Fibroblast of lung (primary cell): ENCODE measurements around the gene OR2L13. TPM values are rescaled to one million over a fixed set of nuclear protein-coding genes. Genes with fewer than 3 reads are reported as not detected.

Experiments
- DNase-seq, 2 donors: peaks; one replicate each; pipeline versions ENCODE4 v3.0.0 to v3.0.0-alpha.2; 2010; ENCODE audit warnings: low read depth in 2 of 2
- H2AFZ ChIP-seq: 2 replicates; pipeline ENCODE4 v1.5.1; 2012; ENCODE audit warnings: low read length, control low read depth, inconsistent platforms
- H3K27ac ChIP-seq: 2 replicates; pipeline ENCODE4 v1.5.1; 2011; ENCODE audit warnings: low read length, control low read depth; ENCODE audit not compliant: insufficient read depth
- H3K27me3 ChIP-seq: 2 replicates; pipeline ENCODE4 v1.5.1; 2011; ENCODE audit warnings: mild to moderate bottlenecking, low read length; ENCODE audit not compliant: control insufficient read depth, insufficient read depth
- H3K36me3 ChIP-seq: 2 replicates; pipeline ENCODE4 v1.5.1; 2011; ENCODE audit warnings: low read length; ENCODE audit not compliant: control insufficient read depth, insufficient read depth
- H3K4me1 ChIP-seq: 2 replicates; pipeline ENCODE4 v1.5.1; 2011; ENCODE audit warnings: low read length; ENCODE audit not compliant: control insufficient read depth, insufficient read depth; ENCODE audit errors: extremely low read depth
- H3K4me2 ChIP-seq: 2 replicates; pipeline ENCODE4 v1.5.1; 2011; ENCODE audit warnings: low read length, control low read depth; ENCODE audit not compliant: insufficient read depth; ENCODE audit errors: extremely low read depth
- H3K4me3 ChIP-seq, 4 experiments: fragments of 200-600 bp in 1 of 4; sonication (generic) in 1 of 4; replicated peaks in 1 of 4; 2 replicates each; pipeline ENCODE4 v1.5.1; 2011 to 2016; ENCODE audit warnings: low read length in 4 of 4, low read depth in 3 of 4, mild to moderate bottlenecking in 3 of 4, control low read depth in 2 of 4, inconsistent platforms in 1 of 4, mixed read lengths in 1 of 4; ENCODE audit not compliant: insufficient read depth in 1 of 4; ENCODE audit errors: control extremely low read depth in 1 of 4
- H3K79me2 ChIP-seq: 2 replicates; pipeline ENCODE4 v1.5.1; 2012; ENCODE audit warnings: mild to moderate bottlenecking, low read length, inconsistent platforms; ENCODE audit not compliant: control insufficient read depth, insufficient read depth
- H3K9ac ChIP-seq: 2 replicates; pipeline ENCODE4 v1.5.1; 2011; ENCODE audit warnings: mild to moderate bottlenecking, low read length, control low read depth; ENCODE audit not compliant: insufficient read depth
- H3K9me3 ChIP-seq: 2 replicates; pipeline ENCODE4 v1.5.1; 2012; ENCODE audit warnings: low read depth, low read length; ENCODE audit not compliant: control insufficient read depth, insufficient read depth
- H4K20me1 ChIP-seq: 2 replicates; pipeline ENCODE4 v1.5.1; 2011; ENCODE audit warnings: low read length; ENCODE audit not compliant: control insufficient read depth, insufficient read depth; ENCODE audit errors: extremely low read depth
- EZH2 ChIP-seq: IDR thresholded peaks from 2 replicates; pipeline ENCODE4 v1.5.1; 2012; ENCODE audit warnings: low read length, control low read depth, mild to moderate bottlenecking; ENCODE audit errors: missing control alignments
- polyA plus RNA-seq, 2 donors: library from polyadenylated mRNA; depleted of rRNA in 1 of 2; stranded (reverse) in 1 of 2; unstranded in 1 of 2; fragments of >200 nt; gene quantifications; 2 replicates each; pipeline ENCODE4 v1.2.1, GENCODE V29; 2011 to 2012; ENCODE audit warnings: missing spikeins in 1 of 2
- total RNA-seq: library from RNA; depleted of rRNA; stranded (reverse); fragments of >200 nt; gene quantifications from 2 replicates; pipeline ENCODE4 v1.2.1, GENCODE V29; 2014
- TF ChIP-seq, protein P1 (sequence below), 2 donors: IDR thresholded peaks in 1 of 2; conservative IDR thresholded peaks in 1 of 2; 1 replicate in 1 of 2; 2 replicates in 1 of 2; pipeline ENCODE4 v1.5.1; 2011 to 2012; ENCODE audit warnings: low read length in 2 of 2, control low read depth in 1 of 2, inconsistent platforms in 1 of 2, low read depth in 1 of 2, mild to moderate bottlenecking in 1 of 2

Gene OR2L13
- total and polyA plus RNA-seq, 2 donors (not counting 1 experiment from before 2014, with no cell fraction given): 0.03 TPM; not detected in 1

DNA sequence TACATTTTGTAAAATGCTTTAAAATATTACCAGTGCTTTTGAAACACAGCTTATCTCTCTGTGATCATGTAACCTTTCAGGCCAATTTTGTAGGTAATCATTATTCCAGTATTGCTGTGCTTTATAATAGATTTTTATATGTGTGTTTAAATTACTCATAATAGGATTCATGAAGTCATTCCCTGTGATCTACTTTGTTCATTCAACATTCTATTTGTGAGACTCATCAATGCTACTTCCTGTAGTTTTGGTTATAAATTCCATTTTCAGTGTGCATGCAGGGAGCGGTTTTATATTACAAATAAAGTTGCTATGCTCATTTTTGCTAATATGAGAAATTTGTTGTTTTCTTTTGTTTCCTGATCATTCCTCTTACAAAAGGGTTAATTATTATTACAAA is 45.9 kb downstream of the OR2L13 start:
- Histone ChIP-seq H4K20me1 (no peaks in the 10 kb centered on the region), H3K9me3 (no peaks in the 10 kb centered on the region), H3K27me3 (no peaks in the 10 kb centered on the region), H2AFZ (no peak overlapping the region), H3K4me3 (no peak overlapping the region), H3K4me2 (no peak overlapping the region), H3K4me1 (no peaks in the 10 kb centered on the region), H3K27ac (no peak overlapping the region), H3K79me2 (no peaks in the 10 kb centered on the region), H3K36me3 (no peaks in the 10 kb centered on the region), H3K9ac (no peak overlapping the region)
- TF ChIP-seq, protein P1, sequence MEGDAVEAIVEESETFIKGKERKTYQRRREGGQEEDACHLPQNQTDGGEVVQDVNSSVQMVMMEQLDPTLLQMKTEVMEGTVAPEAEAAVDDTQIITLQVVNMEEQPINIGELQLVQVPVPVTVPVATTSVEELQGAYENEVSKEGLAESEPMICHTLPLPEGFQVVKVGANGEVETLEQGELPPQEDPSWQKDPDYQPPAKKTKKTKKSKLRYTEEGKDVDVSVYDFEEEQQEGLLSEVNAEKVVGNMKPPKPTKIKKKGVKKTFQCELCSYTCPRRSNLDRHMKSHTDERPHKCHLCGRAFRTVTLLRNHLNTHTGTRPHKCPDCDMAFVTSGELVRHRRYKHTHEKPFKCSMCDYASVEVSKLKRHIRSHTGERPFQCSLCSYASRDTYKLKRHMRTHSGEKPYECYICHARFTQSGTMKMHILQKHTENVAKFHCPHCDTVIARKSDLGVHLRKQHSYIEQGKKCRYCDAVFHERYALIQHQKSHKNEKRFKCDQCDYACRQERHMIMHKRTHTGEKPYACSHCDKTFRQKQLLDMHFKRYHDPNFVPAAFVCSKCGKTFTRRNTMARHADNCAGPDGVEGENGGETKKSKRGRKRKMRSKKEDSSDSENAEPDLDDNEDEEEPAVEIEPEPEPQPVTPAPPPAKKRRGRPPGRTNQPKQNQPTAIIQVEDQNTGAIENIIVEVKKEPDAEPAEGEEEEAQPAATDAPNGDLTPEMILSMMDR (conservative IDR thresholded peaks at IDR 0.05 in 1 of 2, IDR thresholded peaks at IDR 0.05 in 1 of 2; ENCODE audit: low read depth in 1 of 2, low read length in 2 of 2): no peak
- DNase-seq: no peak

DNA sequence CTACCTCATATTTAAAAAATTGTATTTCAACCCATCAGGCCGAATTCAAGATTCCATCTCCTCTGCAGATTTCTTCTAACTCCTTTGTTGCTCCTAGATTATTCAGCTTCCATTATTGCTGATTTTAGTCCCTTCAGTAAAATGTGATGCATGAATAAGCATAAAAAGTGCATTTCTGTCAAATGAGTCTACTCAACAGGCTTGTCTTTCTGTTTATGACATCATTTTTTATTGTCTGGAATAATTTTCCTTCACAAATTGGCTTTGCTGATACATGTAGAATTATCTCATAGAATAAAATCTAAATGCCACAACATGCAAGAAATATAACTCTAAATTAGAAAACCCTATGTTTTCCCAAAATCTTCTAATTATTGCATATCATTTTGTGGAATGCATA is 48.3 kb downstream of the OR2L13 start:
- H3K9ac ChIP-seq: no peak overlapping the region
- H2AFZ ChIP-seq: no peak overlapping the region
- no peaks in the 10 kb centered on the region for H3K79me2 ChIP-seq
- H4K20me1 ChIP-seq: no peaks in the 10 kb centered on the region
- TF ChIP-seq, protein P1 (conservative IDR thresholded peaks at IDR 0.05 in 1 of 2, IDR thresholded peaks at IDR 0.05 in 1 of 2; ENCODE audit: low read depth in 1 of 2, low read length in 2 of 2): no peak
- no peaks in the 10 kb centered on the region for H3K27me3 ChIP-seq
- no peaks in the 10 kb centered on the region for H3K4me1 ChIP-seq
- no peak overlapping the region for H3K27ac ChIP-seq
- DNase-seq: no peak
- H3K4me3 ChIP-seq: no peak overlapping the region
- H3K36me3 ChIP-seq: no peaks in the 10 kb centered on the region
- H3K9me3 ChIP-seq: no peaks in the 10 kb centered on the region
- no peak overlapping the region for H3K4me2 ChIP-seq

DNA sequence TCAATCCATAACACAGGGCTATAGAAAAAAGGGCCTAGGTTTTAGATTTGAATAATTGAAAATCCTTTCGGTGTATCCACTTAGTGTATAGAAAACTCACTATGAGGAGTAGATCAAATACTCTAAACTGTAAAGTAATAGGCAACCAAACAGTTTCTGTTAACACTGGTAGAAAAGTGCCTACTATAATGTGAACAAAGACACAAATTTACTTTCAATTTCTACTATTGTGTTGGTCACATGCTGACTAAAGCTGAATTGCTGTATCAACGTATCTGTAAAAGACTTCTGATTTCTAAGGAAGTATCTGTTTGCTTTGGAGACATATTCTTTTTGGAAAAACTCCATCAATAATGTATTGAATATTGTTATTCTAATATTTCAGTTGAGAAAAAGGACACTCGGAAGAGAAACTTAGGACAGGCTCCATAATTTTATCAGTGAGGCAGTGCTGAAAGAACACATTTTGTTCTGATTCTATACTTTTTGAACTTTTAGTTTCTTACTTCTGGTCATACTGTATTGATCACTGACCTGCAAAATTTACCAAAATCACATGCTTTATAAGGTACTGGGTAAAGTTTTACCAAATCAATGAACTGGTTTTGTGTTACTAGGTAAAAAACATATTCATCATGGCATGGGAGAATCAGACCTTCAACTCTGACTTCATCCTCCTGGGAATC is 49.7 kb downstream of the OR2L13 start, which contains the start of gene OR2M5:
Gene OR2M5 (plus strand): TSS at position 636 of the 686 bp plus-strand sequence. CDS start 0 bp downstream, at position 636.
- no peaks in the 10 kb centered on the region for H3K36me3 ChIP-seq
- H3K9me3 ChIP-seq: no peaks in the 10 kb centered on the region
- no peak within 1 kb of the TSS for H3K4me2 ChIP-seq
- H3K4me3 ChIP-seq: no peak within 1 kb of the TSS
- no peaks in the 10 kb centered on the region for H3K4me1 ChIP-seq
- no peaks in the 10 kb centered on the region for H4K20me1 ChIP-seq
- H3K79me2 ChIP-seq: no peaks in the 10 kb centered on the region
- H3K27me3 ChIP-seq: no peaks in the 10 kb centered on the region
- H2AFZ ChIP-seq: no peak within 1 kb of the TSS
- no peak within 1 kb of the TSS for H3K27ac ChIP-seq
- no peak for DNase-seq
- no peak within 1 kb of the TSS for H3K9ac ChIP-seq
- TF ChIP-seq, protein P1 (conservative IDR thresholded peaks at IDR 0.05 in 1 of 2, IDR thresholded peaks at IDR 0.05 in 1 of 2; ENCODE audit: low read depth in 1 of 2, low read length in 2 of 2): no peak
- TF ChIP-seq EZH2: no peak

Other genes starting within 250 kb of the OR2L13 start
- gene TRIM58, start 238.0 kb upstream of the OR2L13 start, total RNA-seq: under 0.01 and 0.50 TPM in 2 replicates
- gene TRIM58, start 238.0 kb upstream of the OR2L13 start, polyA plus RNA-seq: 0.47 and 3.5 TPM in 2 replicates
- gene OR2W3, start 199.6 kb upstream of the OR2L13 start, total RNA-seq: not detected in 2 replicates
- 0.42 and 3.2 TPM in 2 replicates for gene OR2W3, start 199.6 kb upstream of the OR2L13 start, polyA plus RNA-seq
- gene OR2T8, start 174.9 kb upstream of the OR2L13 start, total RNA-seq: not detected in 2 replicates
- 0.09 TPM in 1 of 2 replicates, not detected in the other for gene OR2T8, start 174.9 kb upstream of the OR2L13 start, polyA plus RNA-seq
- not detected in 2 replicates for gene OR2AJ1, start 170.3 kb upstream of the OR2L13 start, total RNA-seq
- gene OR2AJ1, start 170.3 kb upstream of the OR2L13 start, polyA plus RNA-seq: not detected in 2 replicates
- gene OR2L8, start 146.3 kb upstream of the OR2L13 start, total RNA-seq: 0.17 TPM in 1 of 2 replicates, not detected in the other
- gene OR2L8, start 146.3 kb upstream of the OR2L13 start, polyA plus RNA-seq: not detected in 2 replicates
- not detected in 2 replicates for gene OR2AK2, start 130.0 kb upstream of the OR2L13 start, total RNA-seq
- gene OR2AK2, start 130.0 kb upstream of the OR2L13 start, polyA plus RNA-seq: not detected in 2 replicates
- not detected in 2 replicates for gene OR2L5, start 81.5 kb upstream of the OR2L13 start, total RNA-seq
- not detected in 2 replicates for gene OR2L5, start 81.5 kb upstream of the OR2L13 start, polyA plus RNA-seq
- under 0.01 TPM in 1 of 2 replicates, not detected in the other for gene OR2L2, start 65.1 kb upstream of the OR2L13 start, total RNA-seq
- gene OR2L2, start 65.1 kb upstream of the OR2L13 start, polyA plus RNA-seq: 0.03 TPM in 1 of 2 replicates, not detected in the other
- gene OR2L3, start 48.3 kb upstream of the OR2L13 start, total RNA-seq: under 0.01 TPM in 1 of 2 replicates, not detected in the other
- not detected in 2 replicates for gene OR2L3, start 48.3 kb upstream of the OR2L13 start, polyA plus RNA-seq
- gene OR2M5, start 50.0 kb downstream of the OR2L13 start, total RNA-seq: not detected in 2 replicates
- gene OR2M5, start 50.0 kb downstream of the OR2L13 start, polyA plus RNA-seq: not detected in 2 replicates
- gene OR2M2, start 79.6 kb downstream of the OR2L13 start, total RNA-seq: not detected in 2 replicates
- not detected in 2 replicates for gene OR2M2, start 79.6 kb downstream of the OR2L13 start, polyA plus RNA-seq
- gene OR2M3, start 102.1 kb downstream of the OR2L13 start, total RNA-seq: under 0.01 TPM in 1 of 2 replicates, not detected in the other
- 0.02 TPM in 1 of 2 replicates, not detected in the other for gene OR2M3, start 102.1 kb downstream of the OR2L13 start, polyA plus RNA-seq
- gene OR2M4, start 136.2 kb downstream of the OR2L13 start, total RNA-seq: under 0.01 TPM in 1 of 2 replicates, not detected in the other
- gene OR2M4, start 136.2 kb downstream of the OR2L13 start, polyA plus RNA-seq: 0.05 TPM in 1 of 2 replicates, not detected in the other
- gene OR2T33, start 182.8 kb downstream of the OR2L13 start, total RNA-seq: not detected in 2 replicates
- not detected in 2 replicates for gene OR2T33, start 182.8 kb downstream of the OR2L13 start, polyA plus RNA-seq
- gene OR2T12, start 208.2 kb downstream of the OR2L13 start, total RNA-seq: not detected in 2 replicates
- gene OR2T12, start 208.2 kb downstream of the OR2L13 start, polyA plus RNA-seq: not detected in 2 replicates
- gene OR2M7, start 229.4 kb downstream of the OR2L13 start, total RNA-seq: not detected in 2 replicates
- gene OR2M7, start 229.4 kb downstream of the OR2L13 start, polyA plus RNA-seq: not detected in 2 replicates